Thymus (tissue), 11 donors: Measurements from ENCODE around the gene OR10H2. TPM values are rescaled to one million over a fixed set of nuclear protein-coding genes. Genes with fewer than 3 reads are reported as not detected.

ENCODE experiments used
- DNase-seq, 9 donors: peaks; one replicate each; pipeline ENCODE4 v3.0.0-alpha.2; 2013; ENCODE audit warnings: low spot score in 9 of 9, low read depth in 6 of 9, missing footprints in 1 of 9
- H3K27ac ChIP-seq, 2 donors: one replicate each; pipeline ENCODE4 v1.5.1; 2013; ENCODE audit warnings: control low read depth in 1 of 2, low read depth in 1 of 2, low read length in 1 of 2, mild to moderate bottlenecking in 1 of 2, moderate library complexity in 1 of 2
- H3K27me3 ChIP-seq, 2 donors: one replicate each; pipeline ENCODE4 v1.5.1; 2013; ENCODE audit warnings: low read length in 1 of 2; ENCODE audit not compliant: control insufficient read depth in 2 of 2, insufficient read depth in 1 of 2
- H3K36me3 ChIP-seq, 2 donors: one replicate each; pipeline ENCODE4 v1.5.1; 2013; ENCODE audit warnings: low read length in 1 of 2, mild to moderate bottlenecking in 1 of 2, moderate library complexity in 1 of 2; ENCODE audit not compliant: control insufficient read depth in 2 of 2, insufficient read depth in 2 of 2
- H3K4me1 ChIP-seq, 2 donors: one replicate each; pipeline ENCODE4 v1.5.1; 2013; ENCODE audit warnings: low read length in 2 of 2; ENCODE audit not compliant: control insufficient read depth in 2 of 2, insufficient read depth in 2 of 2
- H3K4me3 ChIP-seq, 2 donors: one replicate each; pipeline ENCODE4 v1.5.1; 2013; ENCODE audit warnings: low read length in 2 of 2, control low read depth in 1 of 2, mild to moderate bottlenecking in 1 of 2
- H3K9me3 ChIP-seq, 2 donors: one replicate each; pipeline ENCODE4 v1.5.1; 2013; ENCODE audit warnings: low read length in 1 of 2, mild to moderate bottlenecking in 1 of 2; ENCODE audit not compliant: control insufficient read depth in 2 of 2, insufficient read depth in 1 of 2
- WGBS: extraction: QIAGEN DNeasy Blood & Tissue Kit; methylation state at CpG from one replicate; pipeline ENCODE4 v1.1.7; 2013; 5-methylcytosine and 5-hydroxymethylcytosine counted together
- polyA plus RNA-seq: library from polyadenylated mRNA; stranded (reverse); fragments of 200-250 nt; gene quantifications from one replicate; pipeline ENCODE4 v1.2.3, GENCODE V29; 2013
- total RNA-seq: library from RNA; stranded (reverse); fragments of 120-200 nt; gene quantifications from one replicate; pipeline ENCODE4 v1.2.4, GENCODE V29; 2013
- donor health status: healthy.

Gene OR10H2
- total and polyA plus RNA-seq, 2 donors, result not detected

DNA sequence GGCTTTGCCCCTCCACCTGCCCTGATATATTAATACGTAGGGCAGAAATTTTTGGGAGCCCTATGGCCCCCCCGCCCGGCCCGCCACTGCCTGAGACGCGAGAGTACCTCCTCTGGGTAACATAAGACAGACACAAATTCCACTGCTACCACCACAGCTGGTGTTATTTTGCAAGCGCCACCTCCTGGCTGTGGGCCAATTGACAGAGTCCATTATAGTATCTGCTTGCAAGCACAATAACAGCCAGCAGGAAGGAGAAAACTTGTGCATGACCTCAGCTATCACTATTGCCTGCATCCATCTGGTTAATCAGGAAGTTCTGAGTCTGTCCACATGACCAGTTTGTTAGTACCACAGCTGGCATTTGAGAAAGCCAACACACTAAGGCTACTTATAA lies 25.3 kb upstream of the OR10H2 start:
- Histone ChIP-seq H3K4me1 (peaks cover 0 to 4% of the 10 kb centered on the region in 2 donors), H3K36me3 (no peaks in the 10 kb centered on the region), H3K27me3 (no peaks in the 10 kb centered on the region), H3K4me3 (no peak overlapping the region), H3K27ac (peak overlapping the region in 1 of 2 donors; percentile 32), H3K9me3 (no peaks in the 10 kb centered on the region)
- WGBS, result 8% methylated on average over 7 of the region's 7 CpGs
- DNase-seq, result peak in 3 of 9 donors; percentile 1 to 41 (median 16)

- H3K36me3 ChIP-seq, result no peaks in the 10 kb centered on the region
- no peaks in the 10 kb centered on the region for H3K4me1 ChIP-seq
- no peaks in the 10 kb centered on the region for H3K9me3 ChIP-seq
- 83% methylated on average over 3 of the region's 3 CpGs for WGBS
- H3K27me3 ChIP-seq, result no peaks in the 10 kb centered on the region
- no peak for DNase-seq
- H3K27ac ChIP-seq, result no peak overlapping the region
- no peak overlapping the region for H3K4me3 ChIP-seq
These were observed 13.2 kb upstream of the OR10H2 start for GRCh38 chr19:15714638-15715037.

- H3K36me3 ChIP-seq, result no peaks in the 10 kb centered on the region
- H3K4me3 ChIP-seq, result no peak overlapping the region
- DNase-seq, result no peak
- WGBS, result 96% methylated on average over 1 of the region's 1 CpG
- H3K27ac ChIP-seq, result no peak overlapping the region
- H3K27me3 ChIP-seq, result no peaks in the 10 kb centered on the region
- H3K4me1 ChIP-seq, result no peaks in the 10 kb centered on the region
- H3K9me3 ChIP-seq, result no peaks in the 10 kb centered on the region
These were observed 12.2 kb upstream of the OR10H2 start for GRCh38 chr19:15715642-15716041.

DNA sequence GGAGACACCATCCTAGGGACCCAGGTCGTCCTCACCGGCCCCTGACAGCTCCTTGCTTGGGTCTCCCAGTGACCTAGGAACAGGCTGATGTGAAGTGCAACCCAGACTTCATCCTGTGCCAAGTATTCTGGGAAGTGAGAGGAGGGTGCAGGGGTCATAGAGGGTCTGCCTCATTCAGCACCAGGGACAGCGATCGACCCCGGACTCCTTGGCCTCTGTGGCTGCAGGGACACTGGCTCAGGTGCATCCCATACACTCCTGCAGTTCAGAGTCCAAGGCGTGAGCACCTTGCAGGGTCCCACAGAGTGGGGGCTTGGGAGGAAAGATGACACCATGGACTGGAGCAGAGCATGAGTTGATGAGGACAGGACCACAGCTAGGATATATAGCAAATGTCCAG lies 10.0 kb upstream of the OR10H2 start:
- H3K27me3 ChIP-seq, result peaks cover 0 to 1% of the 10 kb centered on the region in 2 donors
- H3K9me3 ChIP-seq, result peaks cover 0 to under 1% of the 10 kb centered on the region in 2 donors
- no peak for DNase-seq
- H3K36me3 ChIP-seq, result no peaks in the 10 kb centered on the region
- H3K4me1 ChIP-seq, result no peaks in the 10 kb centered on the region
- 24% methylated on average over 6 of the region's 6 CpGs for WGBS
- no peak overlapping the region for H3K27ac ChIP-seq
- no peak overlapping the region for H3K4me3 ChIP-seq

DNA sequence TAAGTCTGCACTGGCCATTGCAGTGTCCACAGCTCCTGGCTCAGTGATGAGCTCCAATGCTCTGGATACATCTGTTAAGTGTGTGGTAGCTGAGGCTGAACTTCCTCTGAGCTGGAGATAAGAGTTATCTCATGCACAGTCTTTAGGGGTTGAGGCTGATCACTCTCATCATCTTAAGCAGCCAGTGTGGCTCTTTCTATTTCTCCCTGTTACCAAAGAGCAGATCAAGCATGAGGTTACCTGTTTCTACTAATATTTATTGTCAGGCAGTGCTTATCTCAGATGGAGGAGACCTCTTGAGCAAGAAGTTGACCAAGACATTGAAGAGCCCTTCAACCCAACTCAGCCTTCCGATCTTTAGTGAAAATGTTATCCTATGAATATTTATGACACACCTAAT lies 6.6 kb upstream of the OR10H2 start:
- no peak for DNase-seq
- peaks cover 0 to 7% of the 10 kb centered on the region in 2 donors for H3K27me3 ChIP-seq
- WGBS, result 93% methylated on average over 1 of the region's 1 CpG

GRCh38 chr19:15722956-15723355 lies 4.9 kb upstream of the OR10H2 start:
- 33% methylated on average over 25 of the region's 25 CpGs for WGBS

More for the DNA sequence above, 6.6 kb upstream of the OR10H2 start:
- no peaks in the 10 kb centered on the region for H3K4me1 ChIP-seq
- H3K4me3 ChIP-seq, result no peak overlapping the region
- peaks cover 0 to 1% of the 10 kb centered on the region in 2 donors for H3K9me3 ChIP-seq
- H3K36me3 ChIP-seq, result no peaks in the 10 kb centered on the region
- no peak overlapping the region for H3K27ac ChIP-seq

DNA sequence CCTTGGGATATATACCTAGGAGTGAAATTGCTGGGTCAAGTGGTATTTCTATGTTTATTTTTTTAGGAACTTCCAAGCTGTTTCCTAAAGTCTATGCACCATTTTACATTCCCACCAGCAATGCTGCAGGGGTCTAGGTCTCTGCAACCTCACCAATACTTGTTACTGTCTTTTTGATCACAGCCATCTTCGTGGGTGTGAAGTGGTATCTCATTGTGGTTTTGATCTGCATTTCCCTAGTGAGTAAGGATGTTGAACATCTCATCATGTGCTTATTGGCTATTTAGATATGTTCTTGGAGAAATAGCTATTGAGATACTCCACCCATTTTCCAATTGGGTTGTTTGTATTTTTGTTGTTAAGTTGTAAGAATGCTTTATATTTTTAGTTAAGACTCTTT lies 2.7 kb downstream of the OR10H2 start:
- H3K36me3 ChIP-seq, result no peaks in the 10 kb centered on the region
- DNase-seq, result no peak
- H3K9me3 ChIP-seq, result no peaks in the 10 kb centered on the region
- H3K4me3 ChIP-seq, result no peak overlapping the region
- no peak overlapping the region for H3K27ac ChIP-seq
- H3K27me3 ChIP-seq, result peaks cover 0 to 2% of the 10 kb centered on the region in 2 donors
- H3K4me1 ChIP-seq, result no peaks in the 10 kb centered on the region
- 21% methylated on average over 1 of the region's 1 CpG for WGBS

More at GRCh38 chr19:15722956-15723355, 4.9 kb upstream of the OR10H2 start:
- Histone ChIP-seq H3K9me3 (peaks cover 0 to 1% of the 10 kb centered on the region in 2 donors), H3K4me1 (no peaks in the 10 kb centered on the region), H3K27ac (no peak overlapping the region), H3K4me3 (no peak overlapping the region), H3K27me3 (peaks cover 0 to 7% of the 10 kb centered on the region in 2 donors), H3K36me3 (no peaks in the 10 kb centered on the region)
- DNase-seq, result no peak

GRCh38 chr19:15732388-15732787 lies 4.6 kb downstream of the OR10H2 start:
- peaks cover 0 to 2% of the 10 kb centered on the region in 2 donors for H3K27me3 ChIP-seq
- H3K27ac ChIP-seq, result no peak overlapping the region
- WGBS, result 16% methylated on average over 1 of the region's 1 CpG
- no peaks in the 10 kb centered on the region for H3K4me1 ChIP-seq
- no peak for DNase-seq
- H3K36me3 ChIP-seq, result no peaks in the 10 kb centered on the region
- H3K9me3 ChIP-seq, result no peaks in the 10 kb centered on the region
- no peak overlapping the region for H3K4me3 ChIP-seq

GRCh38 chr19:15733895-15734294 lies 6.1 kb downstream of the OR10H2 start:
- Histone ChIP-seq H3K4me3 (no peak overlapping the region), H3K27ac (no peak overlapping the region), H3K9me3 (no peaks in the 10 kb centered on the region), H3K4me1 (no peaks in the 10 kb centered on the region), H3K36me3 (no peaks in the 10 kb centered on the region), H3K27me3 (peaks cover 0 to 2% of the 10 kb centered on the region in 2 donors)
- WGBS, result 72% methylated on average over 6 of the region's 6 CpGs
- DNase-seq, result no peak

DNA sequence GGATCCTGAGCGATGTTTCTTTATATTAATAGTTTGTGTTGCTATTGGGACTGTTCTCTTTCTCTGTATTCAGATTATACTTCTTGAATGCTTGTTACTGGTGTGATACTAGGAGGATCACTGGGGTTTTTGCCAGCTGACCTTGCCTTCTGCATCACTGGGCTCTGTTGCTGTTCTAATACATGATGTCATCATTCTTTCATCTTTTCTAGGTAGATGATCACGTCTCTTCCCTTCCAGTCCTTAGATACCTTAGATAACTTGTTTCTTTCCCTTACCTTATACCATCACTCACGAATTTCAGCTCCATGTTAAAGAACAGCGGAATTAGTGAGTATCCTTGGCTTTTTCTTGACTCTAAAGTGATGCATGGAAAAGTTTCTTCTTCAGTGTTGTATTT lies 9.9 kb downstream of the OR10H2 start, which contains the start of gene OR10H3:
Gene OR10H3, plus strand, starts transcription at position 264 of the 400 bp plus-strand sequence. CDS start 3,408 bp downstream, outside the sequence.
- Histone ChIP-seq H3K4me3 (no peak within 1 kb of the TSS), H3K36me3 (no peaks in the 10 kb centered on the region), H3K27me3 (peaks cover 0 to 2% of the 10 kb centered on the region in 2 donors), H3K27ac (no peak within 1 kb of the TSS), H3K9me3 (peaks cover 0 to 8% of the 10 kb centered on the region in 2 donors), H3K4me1 (no peaks in the 10 kb centered on the region)
- no peak for DNase-seq
- WGBS, result 71% methylated on average over 4 of the region's 4 CpGs
